H1 (cell line): ENCODE data around the gene TSPEAR. TPM values are rescaled to one million over a fixed set of nuclear protein-coding genes. Genes with fewer than 3 reads are reported as not detected.

ENCODE experiments used
- CHD7 ChIP-seq: fragments of 300-600 bp; sonication (generic); IDR thresholded peaks from 2 replicates; pipeline ENCODE4 v1.7.1; 2012; ENCODE audit warnings: low read length, moderate library complexity, mild to moderate bottlenecking, inconsistent platforms; ENCODE audit not compliant: insufficient replicate concordance
- CREB1 ChIP-seq: IDR thresholded peaks from 2 replicates; pipeline ENCODE4 v1.6.1; 2012; ENCODE audit warnings: inconsistent platforms
- polyA plus RNA-seq, 7 experiments: library from polyadenylated mRNA; depleted of rRNA in 3 of 7; stranded (reverse) in 5 of 7; unstranded in 2 of 7; fragments of >200 nt in 5 of 7; fragments of 200-250 nt in 2 of 7; gene quantifications; 1 replicate in 5 of 7; 2 replicates in 1 of 7; 4 replicates in 1 of 7; pipeline versions ENCODE4 v1.2.1 to v1.2.3, GENCODE V29; 2011 to 2013; ENCODE audit warnings: missing spikeins in 2 of 7, mixed read lengths in 2 of 7
- total RNA-seq: library from RNA; stranded (reverse); fragmentation: NEBNext Ultra II Directional; extraction: Animal tissue kit (Norgen Biotek cat#: 25700); gene quantifications from 2 replicates; pipeline ENCODE4 v1.2.1, GENCODE V29; 2021

The TSPEAR gene
- total and polyA plus RNA-seq, 2 of the 8 experiments (the other 6 are each of a cell fraction or from before 2014, with no cell fraction given), result 0.58 to 0.89 TPM

GRCh38 chr21:44558695-44559094 lies 152.7 kb downstream of the TSPEAR start, which contains the start of gene KRTAP10-3 (continued):
- TF ChIP-seq CHD7 (no peak), CREB1 (no peak)
